Measurements from ENCODE around the gene ERI2.

DNA sequence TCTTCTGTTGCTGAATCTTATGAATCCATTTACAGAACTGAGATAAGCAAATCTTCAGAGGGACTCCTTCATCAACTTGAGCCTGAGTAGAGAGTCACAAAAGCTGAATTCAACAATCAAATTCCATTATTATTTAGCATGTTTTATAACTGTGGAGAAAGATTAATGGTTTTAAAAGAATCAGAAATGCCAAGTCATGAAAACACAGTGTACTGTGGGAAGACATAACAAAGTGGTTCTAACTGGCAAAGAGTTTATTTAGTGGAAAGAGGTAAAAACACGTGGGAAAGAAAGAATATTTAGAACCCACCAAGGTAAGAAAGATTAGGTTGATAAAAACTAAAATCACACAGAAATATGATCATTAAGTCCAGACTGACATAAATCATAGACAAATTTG is 5.0 kb downstream of the ERI2 start:
- TF ChIP-seq, protein P1, sequence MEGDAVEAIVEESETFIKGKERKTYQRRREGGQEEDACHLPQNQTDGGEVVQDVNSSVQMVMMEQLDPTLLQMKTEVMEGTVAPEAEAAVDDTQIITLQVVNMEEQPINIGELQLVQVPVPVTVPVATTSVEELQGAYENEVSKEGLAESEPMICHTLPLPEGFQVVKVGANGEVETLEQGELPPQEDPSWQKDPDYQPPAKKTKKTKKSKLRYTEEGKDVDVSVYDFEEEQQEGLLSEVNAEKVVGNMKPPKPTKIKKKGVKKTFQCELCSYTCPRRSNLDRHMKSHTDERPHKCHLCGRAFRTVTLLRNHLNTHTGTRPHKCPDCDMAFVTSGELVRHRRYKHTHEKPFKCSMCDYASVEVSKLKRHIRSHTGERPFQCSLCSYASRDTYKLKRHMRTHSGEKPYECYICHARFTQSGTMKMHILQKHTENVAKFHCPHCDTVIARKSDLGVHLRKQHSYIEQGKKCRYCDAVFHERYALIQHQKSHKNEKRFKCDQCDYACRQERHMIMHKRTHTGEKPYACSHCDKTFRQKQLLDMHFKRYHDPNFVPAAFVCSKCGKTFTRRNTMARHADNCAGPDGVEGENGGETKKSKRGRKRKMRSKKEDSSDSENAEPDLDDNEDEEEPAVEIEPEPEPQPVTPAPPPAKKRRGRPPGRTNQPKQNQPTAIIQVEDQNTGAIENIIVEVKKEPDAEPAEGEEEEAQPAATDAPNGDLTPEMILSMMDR (IDR thresholded peaks at IDR 0.05; ENCODE audit: low read depth, low read length) = no peak
- no peak for TF ChIP-seq EZH2phosphoT487 (IDR thresholded peaks at IDR 0.05; ENCODE audit: low read depth)

Measured in OCI-LY3 (cell line).